Measurements from ENCODE around the gene EMC8.

Gene EMC8

DNA sequence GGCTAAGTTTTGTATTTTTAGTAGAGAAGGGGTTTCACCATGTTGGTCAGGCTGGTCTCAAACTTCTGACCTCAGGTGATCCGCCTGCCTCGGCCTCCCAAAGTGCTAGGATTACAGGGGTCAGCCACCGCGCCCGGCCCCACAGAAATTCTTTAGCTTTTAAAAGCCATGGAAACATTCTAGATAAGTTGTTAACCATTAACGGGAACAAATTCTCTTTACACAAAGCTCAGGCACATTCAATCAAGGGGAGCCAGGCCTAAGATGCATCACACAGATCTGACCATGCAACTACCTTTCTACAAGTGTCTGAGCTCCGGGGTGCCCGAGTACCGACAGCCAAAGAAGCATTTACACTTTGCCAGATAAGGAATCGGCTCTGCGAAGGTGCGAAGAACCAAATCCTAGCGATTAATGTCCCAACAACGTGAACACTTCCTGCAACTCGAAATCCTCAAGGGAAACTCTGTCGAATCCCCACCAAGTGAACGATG is 1.0 kb downstream of the EMC8 start:
- peaks cover 51% of the 10 kb centered on the region for H3K4me1 Mint-ChIP-seq
- peaks cover 35% of the 10 kb centered on the region for H3K36me3 Mint-ChIP-seq
- DNase-seq, result no peak
- CTCF ChIA-PET, result no interaction called here
- H3K27me3 Mint-ChIP-seq, result no peaks in the 10 kb centered on the region
- H3K9me3 Mint-ChIP-seq, result no peaks in the 10 kb centered on the region
- H3K4me3 Mint-ChIP-seq, result peak overlapping the region; percentile 90
- H3K27ac Mint-ChIP-seq, result peak overlapping the region; percentile 84

DNA sequence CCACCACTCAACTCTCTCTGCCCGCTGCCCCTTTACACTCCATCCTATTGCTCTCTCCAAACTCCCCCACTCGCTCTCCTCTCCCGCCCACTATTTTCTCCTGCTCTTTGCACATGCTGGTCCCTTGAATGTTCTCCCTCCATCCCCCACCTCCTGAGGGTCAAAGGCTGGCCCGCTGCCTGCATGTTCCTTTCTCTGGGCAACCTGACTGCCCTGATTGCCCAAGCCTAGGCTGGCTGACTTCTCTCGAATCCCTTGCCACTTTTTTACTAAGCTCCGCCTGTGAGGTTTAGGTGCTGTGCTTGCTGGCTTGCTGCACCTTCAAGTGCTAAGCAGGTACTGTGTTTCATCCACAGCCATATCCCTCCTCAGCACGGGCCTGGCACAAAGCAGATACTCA is 2.7 kb downstream of the EMC8 start:
- Mint-ChIP-seq H3K27ac (no peak overlapping the region), H3K9me3 (no peaks in the 10 kb centered on the region), H3K4me1 (peaks cover 45% of the 10 kb centered on the region), H3K36me3 (peaks cover 33% of the 10 kb centered on the region), H3K27me3 (no peaks in the 10 kb centered on the region), H3K4me3 (no peak overlapping the region)
- CTCF ChIA-PET, result interaction anchor here (0.8 kb wide), 1 partner anchor 36 kb away, joined by 3 read pairs; no protein-coding TSS in a partner anchor
- DNase-seq, result no peak

DNA sequence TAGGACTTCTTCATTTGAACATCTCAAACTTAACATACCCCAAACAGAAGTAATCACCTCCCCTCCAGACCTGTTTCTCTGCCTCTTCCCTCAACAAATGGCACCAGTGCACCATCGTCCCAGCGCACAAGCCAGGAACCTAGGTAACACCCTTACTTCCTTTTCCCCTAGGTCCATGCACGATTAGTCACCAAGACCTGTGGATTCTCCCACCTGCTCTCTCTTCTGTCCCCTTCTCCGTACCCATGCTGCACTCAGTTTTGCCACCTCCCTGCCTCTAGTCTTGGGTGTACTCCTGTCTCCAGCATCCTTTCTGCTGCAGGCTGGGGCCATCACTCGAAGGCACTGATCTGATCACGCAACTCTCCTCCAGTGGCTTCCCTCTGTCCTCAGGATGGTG is 3.2 kb downstream of the EMC8 start:
- Mint-ChIP-seq H3K36me3 (peaks cover 32% of the 10 kb centered on the region), H3K4me1 (peaks cover 43% of the 10 kb centered on the region), H3K4me3 (no peak overlapping the region), H3K9me3 (no peaks in the 10 kb centered on the region), H3K27ac (no peak overlapping the region), H3K27me3 (no peaks in the 10 kb centered on the region)
- no peak for DNase-seq
- CTCF ChIA-PET, result no interaction called here

DNA sequence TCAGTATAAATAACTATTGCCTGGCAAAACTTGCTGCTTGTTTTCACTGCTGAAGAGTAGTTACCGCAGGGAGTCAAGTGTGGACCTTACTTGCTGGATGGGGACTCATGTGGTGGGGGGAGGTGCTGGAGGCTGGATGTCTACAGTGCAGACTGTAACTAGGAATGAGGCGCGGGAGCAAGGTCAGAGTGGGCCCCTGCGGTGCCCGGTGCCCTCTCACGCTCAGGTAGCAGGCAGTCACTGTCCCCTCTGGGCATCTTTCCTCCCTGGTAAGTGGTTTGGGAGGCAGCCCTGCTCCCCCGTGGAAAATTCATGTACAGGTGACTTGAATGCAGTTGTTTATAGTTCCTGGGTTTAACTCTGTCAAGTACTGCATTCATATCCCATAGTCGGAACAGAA is 4.6 kb downstream of the EMC8 start:
- Mint-ChIP-seq H3K36me3 (peaks cover 41% of the 10 kb centered on the region), H3K27me3 (no peaks in the 10 kb centered on the region), H3K9me3 (no peaks in the 10 kb centered on the region), H3K4me1 (peaks cover 42% of the 10 kb centered on the region), H3K27ac (no peak overlapping the region), H3K4me3 (no peak overlapping the region)
- CTCF ChIA-PET, result no interaction called here
- DNase-seq, result no peak

DNA sequence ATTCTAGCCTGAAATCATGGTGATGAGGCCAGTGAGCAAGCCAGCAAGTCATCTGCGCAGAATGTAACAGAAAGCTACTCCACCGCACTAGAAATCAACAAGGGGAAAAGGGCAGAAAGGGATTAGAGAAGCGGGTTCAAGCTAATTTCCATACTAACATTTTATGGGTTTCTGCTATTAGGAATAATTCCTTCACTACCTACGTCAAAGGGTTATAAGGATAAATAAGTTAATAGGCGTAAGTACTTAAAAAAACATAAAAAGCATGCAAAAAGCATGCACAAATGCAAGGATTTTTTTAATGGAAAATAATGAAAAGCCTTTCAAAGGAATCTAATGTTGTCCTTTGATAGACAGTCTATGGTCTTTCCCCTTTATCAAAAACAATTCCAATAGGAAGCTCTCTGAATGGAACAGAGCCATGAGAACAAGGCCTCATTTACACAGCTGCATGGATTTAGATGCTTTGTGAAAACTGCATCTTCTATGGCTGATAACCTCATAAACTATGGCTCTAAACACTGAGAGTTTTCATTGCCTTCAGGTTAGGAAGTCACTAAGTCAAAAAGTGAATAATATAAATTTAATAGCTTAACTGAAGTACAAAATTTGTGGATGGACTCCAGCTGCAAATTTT is 5.6 kb downstream of the EMC8 start:
- H3K4me1 Mint-ChIP-seq, result peaks cover 48% of the 10 kb centered on the region
- peaks cover 46% of the 10 kb centered on the region for H3K36me3 Mint-ChIP-seq
- H3K4me3 Mint-ChIP-seq, result no peak overlapping the region
- H3K9me3 Mint-ChIP-seq, result no peaks in the 10 kb centered on the region
- H3K27me3 Mint-ChIP-seq, result no peaks in the 10 kb centered on the region
- DNase-seq, result no peak
- H3K27ac Mint-ChIP-seq, result no peak overlapping the region
- CTCF ChIA-PET, result no interaction called here

DNA sequence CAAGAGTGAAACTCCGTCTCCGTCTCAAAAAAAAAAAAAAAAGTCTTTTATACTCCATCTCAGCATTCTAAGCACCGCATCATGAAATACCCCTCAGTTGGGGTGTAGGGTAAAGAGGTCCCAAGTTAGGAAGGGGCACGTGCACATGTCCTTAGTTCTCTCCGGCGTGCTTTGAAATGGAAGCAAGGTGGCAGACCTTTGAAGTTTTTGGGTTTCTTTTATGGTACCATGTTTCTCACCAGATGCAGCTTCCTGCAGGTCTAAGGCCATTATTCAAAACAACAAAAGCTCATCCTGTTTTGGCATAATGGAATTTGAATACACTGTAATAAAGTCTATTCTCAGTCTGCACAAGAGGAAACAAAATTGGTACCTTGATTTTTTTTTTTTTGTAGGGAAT is 9.6 kb downstream of the EMC8 start:
- peak overlapping the region; percentile 60 for H3K27ac Mint-ChIP-seq
- CTCF ChIA-PET, result interaction anchor here (0.7 kb wide), 1 partner anchor 31 kb away, joined by 3 read pairs; no protein-coding TSS in a partner anchor
- H3K4me1 Mint-ChIP-seq, result peaks cover 22% of the 10 kb centered on the region
- peaks cover 47% of the 10 kb centered on the region for H3K36me3 Mint-ChIP-seq
- no peaks in the 10 kb centered on the region for H3K27me3 Mint-ChIP-seq
- DNase-seq, result no peak
- no peaks in the 10 kb centered on the region for H3K9me3 Mint-ChIP-seq
- no peak overlapping the region for H3K4me3 Mint-ChIP-seq

DNA sequence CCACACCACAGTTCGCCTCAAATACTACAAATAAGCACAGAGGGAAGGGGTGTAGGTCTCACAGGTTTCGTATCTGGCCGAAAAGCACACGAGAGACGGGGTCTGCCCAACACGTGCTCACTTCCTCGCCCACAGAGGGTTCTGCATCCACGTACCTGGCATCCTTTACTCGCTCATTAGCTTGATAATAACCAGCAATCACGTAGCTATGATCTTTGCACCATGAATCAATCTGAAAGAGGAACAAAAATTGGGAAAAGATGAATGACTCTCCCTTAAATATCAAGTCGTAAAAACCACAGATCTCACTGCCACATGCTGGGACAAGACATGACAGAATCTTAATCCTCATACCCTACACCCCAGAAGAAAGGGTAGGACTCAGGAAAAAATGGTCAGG is 10.5 kb downstream of the EMC8 start:
- no peaks in the 10 kb centered on the region for H3K27me3 Mint-ChIP-seq
- no peak for DNase-seq
- no peak overlapping the region for H3K27ac Mint-ChIP-seq
- no peaks in the 10 kb centered on the region for H3K9me3 Mint-ChIP-seq
- no peak overlapping the region for H3K4me3 Mint-ChIP-seq
- H3K36me3 Mint-ChIP-seq, result peaks cover 45% of the 10 kb centered on the region
- CTCF ChIA-PET, result no interaction called here
- H3K4me1 Mint-ChIP-seq, result peaks cover 22% of the 10 kb centered on the region

DNA sequence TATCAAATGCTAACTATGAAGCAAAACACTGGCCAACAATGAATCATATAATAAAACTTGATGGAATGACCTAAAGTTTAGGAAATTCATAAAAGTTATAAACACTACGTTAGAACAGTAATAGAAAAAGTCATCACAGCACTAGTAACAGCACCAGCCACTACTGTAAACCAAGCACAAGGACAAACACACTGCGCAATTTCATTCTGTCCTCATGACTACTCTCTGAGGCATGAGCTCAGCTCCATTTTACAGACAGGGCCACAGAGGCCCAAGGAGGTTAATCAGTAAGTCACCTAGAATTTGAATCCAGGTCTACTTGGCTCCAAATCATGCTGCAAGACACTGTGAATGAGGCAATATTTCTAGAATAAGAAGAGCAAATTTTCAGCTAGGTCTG is 13.4 kb downstream of the EMC8 start:
- no peaks in the 10 kb centered on the region for H3K27me3 Mint-ChIP-seq
- no peaks in the 10 kb centered on the region for H3K9me3 Mint-ChIP-seq
- no peak overlapping the region for H3K27ac Mint-ChIP-seq
- CTCF ChIA-PET, result no interaction called here
- H3K4me3 Mint-ChIP-seq, result no peak overlapping the region
- H3K36me3 Mint-ChIP-seq, result peaks cover 36% of the 10 kb centered on the region
- no peak for DNase-seq
- peaks cover 17% of the 10 kb centered on the region for H3K4me1 Mint-ChIP-seq

DNA sequence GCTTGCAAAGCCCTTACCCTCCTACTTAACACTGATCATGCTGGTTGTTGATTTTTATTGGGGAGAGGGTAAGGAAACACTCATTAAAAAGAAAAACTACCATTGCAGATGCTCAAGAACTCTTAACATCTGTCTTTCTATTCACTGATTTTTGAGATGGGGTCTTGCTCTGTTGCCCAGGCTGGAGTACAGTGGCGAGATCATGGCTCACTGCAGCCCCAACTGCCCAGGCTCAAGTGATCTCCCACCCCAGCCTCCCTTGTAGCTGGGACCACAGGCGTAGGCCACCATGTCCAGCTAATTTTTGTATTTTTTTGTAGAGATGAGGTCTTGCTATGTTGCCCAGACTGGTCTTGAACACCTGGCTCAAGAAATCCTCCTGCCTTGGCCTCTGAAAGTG is 14.5 kb downstream of the EMC8 start:
- CTCF ChIA-PET, result no interaction called here
- H3K27me3 Mint-ChIP-seq, result no peaks in the 10 kb centered on the region
- peaks cover 35% of the 10 kb centered on the region for H3K36me3 Mint-ChIP-seq

DNA sequence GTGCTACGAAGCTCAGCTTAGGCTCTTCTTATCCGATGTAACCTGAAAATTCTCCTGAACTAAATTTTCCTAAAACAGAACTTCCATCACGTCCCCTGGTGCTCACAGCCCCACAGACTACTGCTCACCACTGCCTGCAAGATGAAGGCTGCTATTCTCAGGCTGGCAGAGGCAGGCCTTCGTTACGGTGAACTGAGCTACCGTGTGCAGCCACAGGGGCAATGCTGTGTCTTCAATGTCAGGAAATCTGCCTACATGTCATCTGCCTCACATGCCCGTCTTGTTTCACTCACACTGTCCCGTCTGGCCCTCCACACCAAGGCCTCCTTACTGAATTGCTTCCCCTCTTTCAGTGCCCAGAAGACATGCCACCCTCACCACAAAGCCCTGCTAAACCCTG is 15.9 kb downstream of the EMC8 start:
- Mint-ChIP-seq H3K27me3 (no peaks in the 10 kb centered on the region), H3K36me3 (peaks cover 34% of the 10 kb centered on the region), H3K4me3 (no peak overlapping the region), H3K9me3 (no peaks in the 10 kb centered on the region), H3K27ac (peak overlapping the region; percentile 9), H3K4me1 (no peaks in the 10 kb centered on the region)
- no peak for DNase-seq
- CTCF ChIA-PET, result interaction anchor here (0.7 kb wide), 1 partner anchor 8 kb away, joined by 3 read pairs; no protein-coding TSS in a partner anchor

More for the DNA sequence above, 14.5 kb downstream of the EMC8 start:
- Mint-ChIP-seq H3K4me3 (no peak overlapping the region), H3K4me1 (peaks cover 8% of the 10 kb centered on the region), H3K9me3 (no peaks in the 10 kb centered on the region), H3K27ac (no peak overlapping the region)
- no peak for DNase-seq

DNA sequence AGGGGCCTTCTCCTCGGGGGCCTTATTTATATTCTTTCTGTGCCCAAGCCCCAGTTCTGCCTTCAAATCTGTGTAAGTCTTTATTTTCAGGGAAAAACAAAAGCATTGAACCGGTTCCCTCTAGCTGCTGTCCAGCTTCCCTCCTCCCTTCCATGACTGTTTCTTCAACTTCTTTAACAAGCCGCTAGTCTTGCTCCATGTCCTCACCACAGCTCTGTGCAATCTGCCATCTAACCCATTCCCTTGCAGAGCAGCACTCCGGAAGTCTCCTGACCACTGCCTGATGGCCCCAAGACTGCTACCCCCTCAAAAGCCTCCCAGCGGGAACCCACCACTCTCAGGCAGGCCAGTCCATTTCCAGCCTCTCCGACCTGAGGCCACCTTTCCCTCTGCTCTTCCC is 16.9 kb downstream of the EMC8 start:
- H3K4me3 Mint-ChIP-seq, result no peak overlapping the region
- H3K27me3 Mint-ChIP-seq, result no peaks in the 10 kb centered on the region
- CTCF ChIA-PET, result no interaction called here
- no peaks in the 10 kb centered on the region for H3K4me1 Mint-ChIP-seq
- no peaks in the 10 kb centered on the region for H3K9me3 Mint-ChIP-seq
- no peak for DNase-seq
- H3K36me3 Mint-ChIP-seq, result peaks cover 38% of the 10 kb centered on the region
- H3K27ac Mint-ChIP-seq, result peak overlapping the region; percentile 49

DNA sequence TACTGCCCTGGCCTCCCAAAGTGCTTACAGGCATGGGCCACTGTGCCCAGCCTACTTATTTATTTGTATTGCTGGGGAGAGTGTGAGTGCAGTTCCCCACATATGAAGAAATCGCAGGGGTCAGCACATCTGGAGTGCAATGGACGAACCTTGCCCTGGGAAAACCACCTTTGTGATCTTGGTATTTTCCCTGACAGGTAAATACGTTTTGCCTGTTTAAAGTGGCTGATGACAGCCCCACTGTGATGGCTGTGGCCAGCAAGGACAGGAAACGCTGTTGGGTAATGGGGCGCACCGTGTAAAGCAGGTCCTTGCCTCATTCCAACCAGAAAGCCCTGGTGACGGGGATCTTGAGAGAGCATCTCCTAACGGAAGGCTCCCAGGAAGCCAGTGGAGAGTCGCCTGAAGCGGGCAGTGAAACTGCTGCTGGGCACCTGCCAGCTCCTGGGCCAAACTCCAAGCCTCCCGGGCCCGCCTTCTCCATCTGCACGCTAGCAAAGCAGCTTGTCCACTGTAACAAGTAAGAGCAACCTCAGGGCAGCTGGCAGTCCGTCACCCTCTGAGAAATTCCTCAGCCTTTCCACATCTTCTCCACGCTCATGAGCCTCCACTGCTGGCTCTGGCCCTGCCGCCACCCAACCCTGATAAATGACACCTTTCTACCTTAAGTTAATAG is 17.5 kb downstream of the EMC8 start:
- H3K27ac Mint-ChIP-seq, result no peak overlapping the region
- H3K9me3 Mint-ChIP-seq, result no peaks in the 10 kb centered on the region
- H3K4me1 Mint-ChIP-seq, result no peaks in the 10 kb centered on the region
- CTCF ChIA-PET, result no interaction called here
- no peak for DNase-seq
- peaks cover 38% of the 10 kb centered on the region for H3K36me3 Mint-ChIP-seq
- H3K27me3 Mint-ChIP-seq, result no peaks in the 10 kb centered on the region
- H3K4me3 Mint-ChIP-seq, result no peak overlapping the region

DNA sequence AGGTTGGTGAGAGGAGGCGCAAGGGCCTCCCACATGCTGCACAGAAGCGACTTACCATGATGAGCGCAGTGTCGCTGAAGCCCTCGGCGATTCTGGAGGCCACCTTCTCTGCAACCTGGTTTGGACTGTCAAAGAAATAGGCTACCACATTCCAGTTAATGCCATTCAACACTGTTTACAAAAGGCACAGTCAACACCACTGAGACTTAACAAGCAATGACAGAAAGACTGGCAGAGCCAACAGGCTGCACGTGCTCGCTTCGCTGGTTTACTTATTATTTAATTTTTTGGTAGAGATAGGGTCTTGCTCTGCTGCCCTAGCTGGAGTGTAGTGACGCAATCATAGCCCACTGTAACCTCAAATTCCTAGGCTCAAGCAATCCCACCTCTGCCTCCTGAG is 18.2 kb downstream of the EMC8 start:
- Mint-ChIP-seq H3K36me3 (peaks cover 40% of the 10 kb centered on the region), H3K27ac (no peak overlapping the region), H3K9me3 (no peaks in the 10 kb centered on the region), H3K4me1 (no peaks in the 10 kb centered on the region), H3K4me3 (no peak overlapping the region), H3K27me3 (no peaks in the 10 kb centered on the region)
- no peak for DNase-seq
- CTCF ChIA-PET, result no interaction called here

DNA sequence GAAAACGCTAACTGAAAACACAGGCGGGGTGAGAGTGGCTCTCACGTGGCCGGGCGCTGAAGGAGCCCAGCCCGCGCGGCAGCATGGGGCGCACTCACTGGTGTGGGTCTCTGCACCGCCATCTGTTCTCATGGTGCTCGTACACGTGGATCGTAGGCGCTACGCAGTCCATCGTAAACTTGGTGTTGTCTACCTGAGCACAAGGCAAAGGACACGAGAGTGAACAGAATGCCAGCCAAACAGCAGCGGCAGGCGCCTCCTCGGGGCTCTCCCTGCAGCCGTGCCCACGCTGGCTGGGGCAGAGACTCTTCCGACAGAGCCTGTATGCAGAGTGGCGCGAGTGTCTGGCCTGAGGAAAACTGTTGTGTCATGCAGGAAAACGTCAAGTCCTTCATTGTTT is 19.1 kb downstream of the EMC8 start:
- CTCF ChIA-PET, result interaction anchor here (1.3 kb wide), 1 partner anchor 20 kb away, joined by 3 read pairs; no protein-coding TSS in a partner anchor
- peaks cover 32% of the 10 kb centered on the region for H3K36me3 Mint-ChIP-seq
- no peak overlapping the region for H3K27ac Mint-ChIP-seq
- H3K27me3 Mint-ChIP-seq, result no peaks in the 10 kb centered on the region
- no peak overlapping the region for H3K4me3 Mint-ChIP-seq
- H3K4me1 Mint-ChIP-seq, result no peaks in the 10 kb centered on the region
- H3K9me3 Mint-ChIP-seq, result no peaks in the 10 kb centered on the region
- no peak for DNase-seq

DNA sequence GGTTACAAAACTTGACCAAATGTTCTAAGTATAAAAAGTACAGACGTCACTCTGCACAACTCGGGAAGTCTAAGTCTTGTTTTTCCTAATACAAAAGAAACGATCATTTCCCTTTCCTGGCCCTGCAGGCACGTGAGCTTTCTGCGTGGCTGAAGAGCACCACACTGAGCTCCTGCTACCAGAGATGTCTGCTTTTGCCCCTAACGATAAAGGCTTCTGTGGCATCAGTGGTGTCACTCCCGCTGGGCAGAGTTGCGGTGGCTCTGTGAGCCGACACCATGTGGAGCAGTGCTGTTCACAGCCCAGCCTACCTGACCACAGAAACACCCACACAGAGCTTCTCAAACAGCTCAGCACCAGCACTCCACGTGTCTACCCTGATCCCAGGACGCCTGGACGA is 20.5 kb downstream of the EMC8 start:
- no peak for DNase-seq

More for the DNA sequence above, 20.5 kb downstream of the EMC8 start:
- CTCF ChIA-PET, result no interaction called here
- Mint-ChIP-seq H3K27me3 (no peaks in the 10 kb centered on the region), H3K4me1 (no peaks in the 10 kb centered on the region), H3K36me3 (peaks cover 32% of the 10 kb centered on the region), H3K27ac (no peak overlapping the region), H3K9me3 (no peaks in the 10 kb centered on the region), H3K4me3 (no peak overlapping the region)
